OCI-LY7 (cell line): ENCODE data around the gene MAP2K5. TPM values are rescaled to one million over a fixed set of nuclear protein-coding genes. Genes with fewer than 3 reads are reported as not detected.

Source experiments
- BruUV-seq: library from RNA; stranded (reverse); fragments of 400-500 nt; replicated peaks from 2 replicates; lab custom pipeline; 2021; lab: Mats Ljungman, UMichigan
- CTCF ChIA-PET: fragments of 300-600 bp; sonication (Branson Sonifier 250); formaldehyde crosslinking; loops from one replicate; lab custom pipeline; 2022; ENCODE audit warnings: antibody characterized with exemption; ENCODE audit not compliant: unreplicated experiment; lab: Charles Lee
- POLR2A ChIA-PET: fragments of 300-600 bp; sonication (Branson Sonifier 250); formaldehyde crosslinking; loops from one replicate; lab custom pipeline; 2022; ENCODE audit warnings: antibody characterized with exemption; lab: Charles Lee
- DNase-seq: peaks from one replicate; pipeline ENCODE4 v3.0.0-alpha.2; 2015; ENCODE audit warnings: low spot score
- H2AFZ ChIP-seq: fragments of 200-600 bp; sonication (generic), shearing (Covaris generic); 2 replicates; pipeline ENCODE4 v1.6.1; 2014; ENCODE audit warnings: mild to moderate bottlenecking, antibody characterized with exemption, low read length, moderate library complexity
- H3K27ac ChIP-seq: fragments of 200-600 bp; sonication (generic); 2 replicates; pipeline ENCODE4 v1.5.1; 2014; ENCODE audit warnings: mixed run types, low read depth, mild to moderate bottlenecking, moderate library complexity, low read length, inconsistent platforms; ENCODE audit not compliant: poor library complexity, severe bottlenecking
- H3K36me3 ChIP-seq: fragments of 200-600 bp; sonication (generic); 2 replicates; pipeline ENCODE4 v1.6.1; 2014; ENCODE audit warnings: mild to moderate bottlenecking, antibody characterized with exemption, low read length, moderate library complexity, mixed read lengths; ENCODE audit not compliant: insufficient read depth
- H3K4me1 ChIP-seq: fragments of 200-600 bp; sonication (generic); 2 replicates; pipeline ENCODE4 v1.5.1; 2014; ENCODE audit warnings: mild to moderate bottlenecking, low read length; ENCODE audit not compliant: insufficient read depth, poor library complexity, severe bottlenecking
- H3K4me2 ChIP-seq: fragments of 200-600 bp; sonication (generic); 2 replicates; pipeline ENCODE4 v1.6.1; 2014; ENCODE audit warnings: mild to moderate bottlenecking, low read length
- H3K4me3 ChIP-seq: fragments of 200-600 bp; sonication (generic); 2 replicates; pipeline ENCODE4 v1.5.1; 2014; ENCODE audit warnings: mild to moderate bottlenecking, low read depth, low read length; ENCODE audit not compliant: poor library complexity, severe bottlenecking
- H3K79me2 ChIP-seq: fragments of 200-600 bp; sonication (generic); 2 replicates; pipeline ENCODE4 v1.6.1; 2016; ENCODE audit warnings: low read depth, mild to moderate bottlenecking, low read length, moderate library complexity, mixed read lengths; ENCODE audit not compliant: insufficient read depth
- H3K9me2 ChIP-seq: fragments of 200-600 bp; sonication (generic); 2 replicates; pipeline ENCODE4 v1.6.1; 2016; ENCODE audit warnings: mild to moderate bottlenecking, low read length, mixed read lengths; ENCODE audit not compliant: insufficient read depth
- H3K9me3 ChIP-seq: fragments of 200-600 bp; sonication (generic); 2 replicates; pipeline ENCODE4 v1.6.1; 2014; ENCODE audit warnings: mild to moderate bottlenecking, mixed run types, low read length, mixed read lengths
- H4K20me1 ChIP-seq: fragments of 200-600 bp; sonication (generic); 2 replicates; pipeline ENCODE4 v1.6.1; 2014; ENCODE audit warnings: mild to moderate bottlenecking, antibody characterized with exemption, low read length, moderate library complexity, mixed read lengths; ENCODE audit not compliant: insufficient read depth
- EZH2phosphoT487 ChIP-seq: fragments of 200-600 bp; sonication (generic); IDR thresholded peaks from 2 replicates; pipeline ENCODE4 v1.6.1; 2018; ENCODE audit warnings: low read depth, borderline replicate concordance, mild to moderate bottlenecking, mixed run types, antibody characterized with exemption, low read length, moderate library complexity, mixed read lengths
- intact Hi-C: fragments of 100-400 bp; cut with micrococcal nuclease; formaldehyde crosslinking; loops from one replicate; pipeline ENCODE4 v1.10.0; 2022; ENCODE audit not compliant: unreplicated experiment
- total RNA-seq, 2 experiments: library from RNA; depleted of rRNA in 1 of 2; stranded (reverse); fragments of >200 nt in 1 of 2; shearing (Covaris generic) in 1 of 2; gene quantifications; 2 replicates each; pipeline ENCODE4 v1.2.3, GENCODE V29; 2014 to 2022
- TF ChIP-seq, protein P1 (sequence below): fragments of 200-600 bp; sonication (generic); conservative IDR thresholded peaks from 2 replicates; pipeline ENCODE4 v1.5.1; 2014; ENCODE audit warnings: mild to moderate bottlenecking, antibody characterized with exemption, low read length, moderate library complexity, mixed read lengths

MAP2K5 gene
- total RNA-seq, 2 experiments from 2014 or later: 10.2 to 35.0 TPM

DNA sequence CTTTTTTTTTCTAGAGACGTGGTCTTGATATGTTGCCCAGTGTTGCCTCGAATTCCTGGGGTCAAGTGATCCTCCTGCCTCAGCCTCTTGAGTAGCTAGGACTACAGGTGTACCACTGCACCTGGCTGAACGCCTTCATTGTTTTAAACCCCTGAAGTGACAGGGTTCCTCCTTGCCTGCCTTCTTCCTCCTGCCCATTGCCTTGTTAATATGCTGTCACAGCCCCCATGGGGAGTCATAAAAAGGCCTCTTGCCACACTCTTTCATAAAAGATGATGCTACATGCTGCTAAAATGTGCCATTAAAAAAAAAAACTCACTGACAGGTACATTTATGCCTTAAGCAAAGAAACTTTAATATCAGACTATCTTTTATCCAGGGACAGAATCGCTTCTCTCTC is 166.0 kb downstream of the MAP2K5 start:
- Histone ChIP-seq H3K4me2 (no peak overlapping the region), H3K27ac (no peak overlapping the region), H2AFZ (no peak overlapping the region), H3K4me3 (no peak overlapping the region), H3K36me3 (no peaks in the 10 kb centered on the region), H3K4me1 (no peaks in the 10 kb centered on the region), H3K9me3 (no peaks in the 10 kb centered on the region), H4K20me1 (no peaks in the 10 kb centered on the region), H3K79me2 (no peaks in the 10 kb centered on the region), H3K9me2 (no peaks in the 10 kb centered on the region)
- ChIA-PET CTCF (no interaction called here), POLR2A (no interaction called here)
- TF ChIP-seq, protein P1, sequence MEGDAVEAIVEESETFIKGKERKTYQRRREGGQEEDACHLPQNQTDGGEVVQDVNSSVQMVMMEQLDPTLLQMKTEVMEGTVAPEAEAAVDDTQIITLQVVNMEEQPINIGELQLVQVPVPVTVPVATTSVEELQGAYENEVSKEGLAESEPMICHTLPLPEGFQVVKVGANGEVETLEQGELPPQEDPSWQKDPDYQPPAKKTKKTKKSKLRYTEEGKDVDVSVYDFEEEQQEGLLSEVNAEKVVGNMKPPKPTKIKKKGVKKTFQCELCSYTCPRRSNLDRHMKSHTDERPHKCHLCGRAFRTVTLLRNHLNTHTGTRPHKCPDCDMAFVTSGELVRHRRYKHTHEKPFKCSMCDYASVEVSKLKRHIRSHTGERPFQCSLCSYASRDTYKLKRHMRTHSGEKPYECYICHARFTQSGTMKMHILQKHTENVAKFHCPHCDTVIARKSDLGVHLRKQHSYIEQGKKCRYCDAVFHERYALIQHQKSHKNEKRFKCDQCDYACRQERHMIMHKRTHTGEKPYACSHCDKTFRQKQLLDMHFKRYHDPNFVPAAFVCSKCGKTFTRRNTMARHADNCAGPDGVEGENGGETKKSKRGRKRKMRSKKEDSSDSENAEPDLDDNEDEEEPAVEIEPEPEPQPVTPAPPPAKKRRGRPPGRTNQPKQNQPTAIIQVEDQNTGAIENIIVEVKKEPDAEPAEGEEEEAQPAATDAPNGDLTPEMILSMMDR: no peak
- no TSS peak for BruUV-seq
- intact Hi-C loops: no loop called here
- DNase-seq: no peak

DNA sequence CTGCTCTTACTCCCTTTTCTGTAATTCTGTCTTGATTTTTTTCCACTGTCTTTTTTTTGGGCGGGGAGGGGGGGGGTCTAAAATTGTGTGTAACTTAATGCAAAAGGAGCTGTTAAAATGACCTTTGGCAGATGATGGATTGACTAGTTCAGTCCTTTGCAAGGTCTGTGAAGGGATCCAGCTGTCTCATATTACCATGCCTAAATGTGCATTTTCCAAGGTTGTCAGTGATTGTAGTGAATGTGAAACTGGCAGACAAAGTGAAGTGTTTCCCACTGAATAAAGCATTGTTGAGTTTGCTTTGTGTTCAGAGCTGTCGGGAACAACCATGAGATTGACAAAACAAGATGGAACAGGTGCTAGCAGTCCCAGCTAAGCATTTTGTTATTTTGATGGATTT is 172.7 kb downstream of the MAP2K5 start:
- no peaks in the 10 kb centered on the region for H3K4me1 ChIP-seq
- TF ChIP-seq EZH2phosphoT487: no peak
- TF ChIP-seq, protein P1: no peak
- no peaks in the 10 kb centered on the region for H3K36me3 ChIP-seq
- no peak overlapping the region for H3K4me3 ChIP-seq
- no peak overlapping the region for H2AFZ ChIP-seq
- H3K9me2 ChIP-seq: no peaks in the 10 kb centered on the region; the same call in 1 of the 2 replicates
- BruUV-seq: no TSS peak
- no peaks in the 10 kb centered on the region for H3K79me2 ChIP-seq
- CTCF ChIA-PET: no interaction called here
- no peaks in the 10 kb centered on the region for H4K20me1 ChIP-seq
- no peak for DNase-seq
- no peaks in the 10 kb centered on the region for H3K9me3 ChIP-seq
- no peak overlapping the region for H3K27ac ChIP-seq
- H3K4me2 ChIP-seq: no peak overlapping the region
- intact Hi-C loops: no loop called here
- POLR2A ChIA-PET: interaction anchor here (0.7 kb wide), 1 partner anchor 101 kb away, joined by 7 read pairs; no protein-coding TSS in a partner anchor

DNA sequence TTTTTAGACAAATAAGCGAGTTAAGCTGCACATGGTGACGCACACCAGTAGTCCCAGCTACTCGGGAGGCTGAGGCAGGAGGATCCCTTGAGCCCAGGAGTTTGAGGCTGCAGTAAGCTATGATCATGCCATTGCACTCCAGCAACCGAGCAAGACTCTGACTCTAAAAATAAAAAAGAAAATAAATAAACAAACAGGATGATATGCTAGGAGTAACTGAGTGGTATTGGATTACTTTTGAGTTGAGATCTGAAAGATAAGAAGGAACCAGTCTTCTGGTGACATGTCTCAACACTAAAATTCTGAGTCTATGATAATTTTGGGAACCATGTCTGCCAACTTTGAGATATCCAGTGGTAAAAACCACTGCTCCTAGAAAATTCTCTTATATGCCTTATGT is 173.7 kb downstream of the MAP2K5 start:
- no peak for TF ChIP-seq EZH2phosphoT487
- TF ChIP-seq, protein P1: no peak
- intact Hi-C loops: no loop called here
- no peak overlapping the region for H3K4me3 ChIP-seq
- H3K79me2 ChIP-seq: no peaks in the 10 kb centered on the region
- POLR2A ChIA-PET: no interaction called here
- no peaks in the 10 kb centered on the region for H4K20me1 ChIP-seq
- no peak overlapping the region for H3K4me2 ChIP-seq
- CTCF ChIA-PET: no interaction called here
- no peaks in the 10 kb centered on the region for H3K9me3 ChIP-seq
- no peak overlapping the region for H3K27ac ChIP-seq
- H3K36me3 ChIP-seq: no peaks in the 10 kb centered on the region
- no peak overlapping the region for H2AFZ ChIP-seq
- BruUV-seq: no TSS peak
- no peak for DNase-seq
- H3K9me2 ChIP-seq: no peaks in the 10 kb centered on the region; the same call in 1 of the 2 replicates
- no peaks in the 10 kb centered on the region for H3K4me1 ChIP-seq
